HFFc6 (cell line): Measurements from ENCODE around the gene TFAP2E. TPM values are rescaled to one million over a fixed set of nuclear protein-coding genes. Genes with fewer than 3 reads are reported as not detected.
A peak's percentile ranks its signal among the peaks of the same experiment; 100 is the strongest.

ENCODE experiments used
- DNase-seq: peaks from one replicate; pipeline ENCODE4 v3.0.0-alpha.2; 2018
- H3K27ac Mint-ChIP-seq: 2 replicates; pipeline ENCODE4 v1.8.0; 2020; ENCODE audit warnings: mild to moderate bottlenecking, mixed read lengths
- H3K27me3 Mint-ChIP-seq: 2 replicates; pipeline ENCODE4 v1.8.0; 2021; ENCODE audit warnings: mild to moderate bottlenecking, moderate library complexity, mixed read lengths; ENCODE audit not compliant: insufficient read depth
- H3K36me3 Mint-ChIP-seq: 2 replicates; pipeline ENCODE4 v1.8.0; 2021; ENCODE audit warnings: low read depth, mixed read lengths
- H3K4me1 Mint-ChIP-seq: 2 replicates; pipeline ENCODE4 v1.8.0; 2020; ENCODE audit warnings: low read depth, mixed read lengths
- H3K4me3 Mint-ChIP-seq: 2 replicates; pipeline ENCODE4 v1.8.0; 2020; ENCODE audit warnings: mild to moderate bottlenecking, moderate library complexity, mixed read lengths
- H3K9me3 Mint-ChIP-seq: 2 replicates; pipeline ENCODE4 v1.8.0; 2020; ENCODE audit warnings: mild to moderate bottlenecking, mixed read lengths
- CTCF ChIP-seq: fragments of 200-600 bp; sonication (generic); IDR thresholded peaks from 2 replicates; pipeline ENCODE4 v1.5.0; 2021; ENCODE audit warnings: antibody characterized with exemption, mild to moderate bottlenecking
- total RNA-seq, 6 experiments: library from RNA; stranded (reverse); fragmentation: NEBNext Ultra II Directional; extraction: Animal tissue kit (Norgen Biotek cat#: 25700); gene quantifications; 2 replicates in 1 of 6; 3 replicates in 5 of 6; pipeline ENCODE4 v1.2.3, GENCODE V29; 2021

The TFAP2E gene
- total RNA-seq, 6 experiments from 2014 or later, result 0.11 to 0.21 (median 0.13) TPM

DNA sequence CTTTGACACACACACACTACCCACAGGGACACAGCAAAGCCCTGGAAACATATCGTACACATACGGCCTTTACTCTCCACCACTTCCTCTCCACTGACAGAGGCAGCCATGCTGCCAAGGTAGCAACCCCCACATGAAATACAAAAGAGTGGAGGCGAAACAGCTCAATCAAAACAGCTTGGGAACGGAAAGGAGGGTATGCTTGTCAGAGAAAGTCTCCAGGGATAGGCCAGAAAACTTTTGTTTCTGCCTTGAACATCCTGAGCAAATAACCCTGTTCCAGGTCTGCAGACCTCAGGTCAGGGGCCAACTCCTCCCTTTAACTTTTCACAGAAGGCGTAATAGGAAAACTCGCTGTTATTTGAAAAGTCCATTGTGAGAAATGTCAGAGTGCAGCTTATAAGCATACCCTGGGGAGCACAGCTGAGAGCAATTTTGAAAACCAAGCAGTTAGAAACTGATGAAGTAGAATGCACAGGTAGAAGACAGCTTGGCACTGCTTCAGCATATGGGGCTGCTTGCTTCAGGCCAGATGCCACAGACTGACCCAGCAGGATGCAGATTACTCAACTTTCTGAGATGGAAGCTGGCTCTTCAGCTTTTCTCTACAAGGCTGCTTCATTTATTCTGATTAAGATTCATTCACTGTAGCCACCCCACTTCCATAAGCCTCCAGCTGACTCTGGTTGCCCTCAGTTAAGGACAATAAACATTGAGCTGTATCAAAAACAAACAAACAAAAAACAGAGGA is 33.9 kb upstream of the TFAP2E start:
- H3K27ac Mint-ChIP-seq, result peak overlapping the region; percentile 85
- H3K9me3 Mint-ChIP-seq, result no peaks in the 10 kb centered on the region
- H3K4me3 Mint-ChIP-seq, result peak overlapping the region; percentile 56
- DNase-seq, result peak; percentile 21
- H3K4me1 Mint-ChIP-seq, result peaks cover 85% of the 10 kb centered on the region
- no peaks in the 10 kb centered on the region for H3K27me3 Mint-ChIP-seq
- no peak for TF ChIP-seq CTCF
- no peaks in the 10 kb centered on the region for H3K36me3 Mint-ChIP-seq

DNA sequence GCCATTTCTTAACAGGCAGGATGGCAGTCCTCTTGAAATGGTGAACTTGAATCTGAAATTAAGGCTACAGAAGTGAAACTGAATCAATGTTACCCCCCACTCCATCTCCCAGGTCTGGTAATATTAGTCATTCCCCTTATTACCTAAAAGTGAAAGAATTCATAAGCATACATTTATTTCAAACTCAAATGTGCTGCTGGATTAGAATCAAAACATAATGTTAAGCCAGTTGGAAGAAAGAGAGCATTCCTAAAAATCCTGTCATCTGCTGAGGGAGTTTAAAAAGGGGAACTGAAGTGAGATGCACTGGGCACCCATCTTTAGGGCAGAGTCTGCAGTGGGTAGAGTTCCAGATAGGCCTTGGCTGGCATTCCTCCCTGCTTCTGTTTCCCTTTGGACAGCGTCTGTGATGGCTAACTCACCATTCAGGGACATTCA is 33.3 kb upstream of the TFAP2E start:
- H3K4me1 Mint-ChIP-seq, result peaks cover 83% of the 10 kb centered on the region
- H3K27ac Mint-ChIP-seq, result peak overlapping the region; percentile 85
- H3K36me3 Mint-ChIP-seq, result no peaks in the 10 kb centered on the region
- no peaks in the 10 kb centered on the region for H3K9me3 Mint-ChIP-seq
- peak overlapping the region; percentile 56 for H3K4me3 Mint-ChIP-seq
- no peak for TF ChIP-seq CTCF
- H3K27me3 Mint-ChIP-seq, result no peaks in the 10 kb centered on the region; the same call in 1 of the 2 replicates
- DNase-seq, result peak; percentile 22

GRCh38 chr1:35544976-35545375 is 28.1 kb upstream of the TFAP2E start:
- H3K27ac Mint-ChIP-seq, result no peak overlapping the region
- peaks cover 12% of the 10 kb centered on the region for H3K36me3 Mint-ChIP-seq
- H3K27me3 Mint-ChIP-seq, result no peaks in the 10 kb centered on the region; the same call in 1 of the 2 replicates
- no peaks in the 10 kb centered on the region for H3K9me3 Mint-ChIP-seq
- H3K4me1 Mint-ChIP-seq, result peaks cover 41% of the 10 kb centered on the region
- no peak overlapping the region for H3K4me3 Mint-ChIP-seq
- TF ChIP-seq CTCF, result peak; percentile 38
- DNase-seq, result no peak

GRCh38 chr1:35546614-35547013 is 26.5 kb upstream of the TFAP2E start:
- no peak for DNase-seq
- Mint-ChIP-seq H3K27me3 (no peaks in the 10 kb centered on the region; the same call in 1 of the 2 replicates), H3K36me3 (peaks cover 13% of the 10 kb centered on the region), H3K4me3 (no peak overlapping the region), H3K9me3 (no peaks in the 10 kb centered on the region), H3K27ac (no peak overlapping the region), H3K4me1 (peaks cover 26% of the 10 kb centered on the region)
- no peak for TF ChIP-seq CTCF

- no peak for DNase-seq
- TF ChIP-seq CTCF, result no peak
- Mint-ChIP-seq H3K27ac (no peak overlapping the region), H3K4me1 (peaks cover 31% of the 10 kb centered on the region), H3K27me3 (peaks cover 2% of the 10 kb centered on the region), H3K9me3 (no peaks in the 10 kb centered on the region), H3K4me3 (no peak overlapping the region), H3K36me3 (peaks cover 17% of the 10 kb centered on the region)
Observed at GRCh38 chr1:35553851-35554250, 19.3 kb upstream of the TFAP2E start.
